Measurements from ENCODE around the gene LAMB4.

GRCh38 chr7:108007762-108008161 is 122.4 kb downstream of the LAMB4 start:
- TF ChIP-seq ZNF384 (IDR thresholded peaks at IDR 0.05) (no peak), BHLHE40 (IDR thresholded peaks at IDR 0.05; ENCODE audit: borderline replicate concordance) (no peak), L3MBTL2 (conservative IDR thresholded peaks at IDR 0.05) (no peak), SP1 (IDR thresholded peaks at IDR 0.05) (no peak), LEF1 (IDR thresholded peaks at IDR 0.05; ENCODE audit: borderline replicate concordance) (no peak)
